Fibroblast of mammary gland (primary cell): Measurements from ENCODE around the gene ATP6V1B1.
"Not testable (repeated sequence)": the region's sequence is repeated elsewhere in the genome, so short reads cannot be mapped to it uniquely, and the experiment has no call there.

Source experiments
- DNase-seq: peaks from one replicate; pipeline ENCODE4 v3.0.0-alpha.2; 2010; ENCODE audit warnings: low read depth
- H3K4me3 ChIP-seq: 2 replicates; pipeline ENCODE4 v1.5.1; 2011; ENCODE audit warnings: low read depth, mild to moderate bottlenecking, low read length, moderate library complexity; ENCODE audit not compliant: control insufficient read depth
- TF ChIP-seq, protein P1 (sequence below): conservative IDR thresholded peaks from 2 replicates; pipeline ENCODE4 v1.5.1; 2011; ENCODE audit warnings: low read depth, low read length, inconsistent platforms; ENCODE audit not compliant: control insufficient read depth, insufficient read depth

The ATP6V1B1 gene

GRCh38 chr2:71008342-71008741 lies 72.6 kb downstream of the ATP6V1B1 start:
- no peak for DNase-seq
- TF ChIP-seq, protein P1, sequence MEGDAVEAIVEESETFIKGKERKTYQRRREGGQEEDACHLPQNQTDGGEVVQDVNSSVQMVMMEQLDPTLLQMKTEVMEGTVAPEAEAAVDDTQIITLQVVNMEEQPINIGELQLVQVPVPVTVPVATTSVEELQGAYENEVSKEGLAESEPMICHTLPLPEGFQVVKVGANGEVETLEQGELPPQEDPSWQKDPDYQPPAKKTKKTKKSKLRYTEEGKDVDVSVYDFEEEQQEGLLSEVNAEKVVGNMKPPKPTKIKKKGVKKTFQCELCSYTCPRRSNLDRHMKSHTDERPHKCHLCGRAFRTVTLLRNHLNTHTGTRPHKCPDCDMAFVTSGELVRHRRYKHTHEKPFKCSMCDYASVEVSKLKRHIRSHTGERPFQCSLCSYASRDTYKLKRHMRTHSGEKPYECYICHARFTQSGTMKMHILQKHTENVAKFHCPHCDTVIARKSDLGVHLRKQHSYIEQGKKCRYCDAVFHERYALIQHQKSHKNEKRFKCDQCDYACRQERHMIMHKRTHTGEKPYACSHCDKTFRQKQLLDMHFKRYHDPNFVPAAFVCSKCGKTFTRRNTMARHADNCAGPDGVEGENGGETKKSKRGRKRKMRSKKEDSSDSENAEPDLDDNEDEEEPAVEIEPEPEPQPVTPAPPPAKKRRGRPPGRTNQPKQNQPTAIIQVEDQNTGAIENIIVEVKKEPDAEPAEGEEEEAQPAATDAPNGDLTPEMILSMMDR, result no peak
- H3K4me3 ChIP-seq, result no peak overlapping the region

DNA sequence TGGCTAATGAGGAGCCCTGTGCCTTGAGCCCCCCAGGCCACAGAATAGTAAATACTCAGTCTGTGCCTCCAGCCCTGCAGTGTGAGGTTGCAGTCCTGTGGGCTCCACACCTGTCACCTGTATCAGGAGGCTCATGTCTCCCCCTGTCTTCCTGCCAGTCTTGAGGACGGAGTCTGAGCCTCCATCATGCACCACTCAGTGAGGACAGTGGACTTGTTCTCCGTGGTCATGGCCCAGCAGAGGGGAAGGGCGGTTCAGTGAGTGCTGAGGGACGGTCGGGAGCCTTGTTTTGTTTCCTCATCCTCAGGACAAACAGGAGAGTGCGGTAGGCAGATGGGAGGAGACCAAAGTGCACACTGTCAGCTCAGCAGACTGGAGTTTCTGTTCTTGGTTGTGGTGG lies 76.1 kb downstream of the ATP6V1B1 start:
- not testable (repeated sequence) for H3K4me3 ChIP-seq, DNase-seq
